Fibroblast of skin of left quadriceps (primary cell): ENCODE measurements around the gene CD99L2.

ENCODE experiments used
- DNase-seq, 2 experiments: peaks; one replicate each; pipeline ENCODE4 v3.0.0-alpha.2; 2013; ENCODE audit warnings: low read depth in 2 of 2

The CD99L2 gene

GRCh38 chrX:150898343-150899190 is at the start of gene CD99L2:
TSS of gene CD99L2 (minus strand) at chrX:150898668. CDS start at chrX:150898588, 80 bp downstream.
- DNase-seq, result peak; percentile 66 to 73

GRCh38 chrX:150944233-150944632 is 45.8 kb upstream of the CD99L2 start:
- no peak for DNase-seq

- DNase-seq, result no peak
Measured at GRCh38 chrX:150942942-150943594, 44.6 kb upstream of the CD99L2 start.

- no peak for DNase-seq
Measured at GRCh38 chrX:150941580-150941979, 43.1 kb upstream of the CD99L2 start.

- DNase-seq, result no peak
Measured at GRCh38 chrX:150940844-150941495, 42.5 kb upstream of the CD99L2 start.

- DNase-seq, result no peak
Measured at GRCh38 chrX:150936556-150936955, 38.1 kb upstream of the CD99L2 start.

- peak in 1 of 2 experiments; percentile 44 for DNase-seq
Measured at GRCh38 chrX:150935467-150935866, 37.0 kb upstream of the CD99L2 start.

GRCh38 chrX:150934453-150934852 is 36.0 kb upstream of the CD99L2 start:
- DNase-seq, result peak; percentile 40 to 50

GRCh38 chrX:150933945-150934350 is 35.5 kb upstream of the CD99L2 start:
- DNase-seq, result peak in 1 of 2 experiments; percentile 37

- no peak for DNase-seq
Measured at GRCh38 chrX:150929058-150929457, 30.6 kb upstream of the CD99L2 start.

GRCh38 chrX:150926791-150927190 is 28.3 kb upstream of the CD99L2 start:
- no peak for DNase-seq

- no peak for DNase-seq
Measured at GRCh38 chrX:150926304-150926703, 27.8 kb upstream of the CD99L2 start.

GRCh38 chrX:150919401-150919800 is 20.9 kb upstream of the CD99L2 start:
- DNase-seq, result no peak

GRCh38 chrX:150913511-150913910 is 15.0 kb upstream of the CD99L2 start:
- DNase-seq, result peak; percentile 52 to 61

- no peak for DNase-seq
Measured at GRCh38 chrX:150907474-150907873, 9.0 kb upstream of the CD99L2 start.

GRCh38 chrX:150906694-150907093 is 8.2 kb upstream of the CD99L2 start:
- no peak for DNase-seq

- no peak for DNase-seq
Measured at GRCh38 chrX:150905293-150905692, 6.8 kb upstream of the CD99L2 start.

- DNase-seq, result no peak
Measured at GRCh38 chrX:150903110-150903508, 4.6 kb upstream of the CD99L2 start.

GRCh38 chrX:150902434-150903109 is 4.1 kb upstream of the CD99L2 start:
- DNase-seq, result no peak

GRCh38 chrX:150899191-150899757 is 806 bp upstream of the CD99L2 start:
- DNase-seq, result no peak
